GM20431 (cell line): Measurements from ENCODE around the gene ITPRIPL2.

Experiments used
- in situ Hi-C: fragments of 300-500 bp; cut with MseI, MboI; formaldehyde crosslinking; loops from one replicate; pipeline ENCODE4 v1.15.0; 2020; ENCODE audit warnings: low sequenced_read_pairs; ENCODE audit not compliant: unreplicated experiment

ITPRIPL2 gene

DNA sequence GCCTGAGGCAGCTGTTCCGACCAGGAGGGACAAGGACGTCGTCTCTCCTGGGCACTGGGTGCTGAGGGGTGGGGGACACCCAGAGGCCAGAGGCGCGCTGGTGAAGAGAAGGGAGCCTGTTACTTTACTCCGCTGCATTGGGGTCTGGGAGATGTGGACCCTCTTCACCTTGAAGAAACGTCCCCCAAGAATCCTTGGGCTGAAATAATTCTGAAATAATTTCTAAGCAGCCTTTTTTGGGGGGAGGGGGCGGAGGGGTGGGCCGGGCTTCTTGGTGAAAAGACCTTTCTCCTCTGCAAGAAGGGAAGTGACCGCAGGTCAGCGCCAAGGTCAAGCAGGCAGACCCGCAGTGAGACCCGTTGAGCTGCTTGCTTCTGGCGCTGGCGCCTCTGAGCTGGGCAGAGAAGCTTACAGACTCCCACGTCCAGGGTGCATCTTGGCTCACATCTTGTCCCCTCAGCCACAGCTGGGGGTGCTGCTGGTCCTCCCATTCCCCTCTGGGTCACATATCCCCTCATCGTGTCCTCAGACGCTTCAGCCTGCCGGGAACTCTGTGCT lies 55.4 kb downstream of the ITPRIPL2 start:
- in situ Hi-C loops = no loop called here

DNA sequence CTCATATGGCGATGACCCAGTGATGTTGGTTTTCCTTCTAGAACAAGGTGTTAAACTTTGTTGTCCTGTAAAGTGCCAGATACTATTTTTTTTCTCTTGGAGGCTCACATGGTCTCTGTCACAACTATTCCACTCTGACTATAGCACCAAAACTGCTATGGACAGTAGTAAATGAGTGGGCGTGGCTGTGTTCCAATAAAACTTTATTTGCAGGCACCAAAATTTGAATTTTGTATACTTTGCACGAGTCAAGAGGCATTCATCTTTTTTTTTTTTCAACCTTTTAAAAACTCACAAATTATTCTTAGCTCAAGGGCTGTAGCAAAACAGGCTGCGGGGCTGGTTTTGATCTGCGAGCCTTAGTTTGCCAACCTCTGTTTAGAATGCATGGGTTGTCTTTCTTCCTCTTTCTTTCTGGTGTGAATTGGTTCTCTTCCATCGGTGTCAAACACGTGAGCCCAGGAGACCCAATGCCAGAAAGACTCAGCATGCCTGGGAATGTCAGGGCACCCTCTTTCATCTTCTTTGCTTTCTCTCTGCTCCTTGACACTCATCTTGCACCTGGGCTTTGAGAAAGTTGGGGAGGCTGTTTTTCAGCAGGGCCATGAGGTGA lies 56.4 kb downstream of the ITPRIPL2 start:
- in situ Hi-C loops = loop anchor here (10.0 kb wide), 1 partner anchor 65 kb away; no protein-coding TSS in a partner anchor
